ENCODE measurements around the gene MRPS11.

DNA sequence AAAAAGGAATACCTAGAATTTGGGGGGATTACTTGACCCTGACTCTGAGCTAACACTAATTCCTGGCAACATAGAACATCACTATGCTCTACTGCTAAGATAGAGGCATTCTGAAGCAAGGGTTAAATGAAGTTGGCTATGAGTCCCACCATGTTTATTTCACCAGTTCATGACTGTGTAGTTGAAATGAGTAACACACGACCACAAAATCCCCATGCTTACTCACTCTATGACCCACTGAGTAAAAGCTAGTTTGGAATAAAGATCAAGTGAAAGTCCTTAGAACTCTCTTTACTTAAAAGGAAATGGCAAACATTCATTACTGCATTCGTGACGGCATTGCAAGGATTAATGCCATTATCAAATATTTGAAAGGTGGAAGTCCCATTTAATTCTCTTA is 47.7 kb upstream of the MRPS11 start:
- TF ChIP-seq, protein P1, sequence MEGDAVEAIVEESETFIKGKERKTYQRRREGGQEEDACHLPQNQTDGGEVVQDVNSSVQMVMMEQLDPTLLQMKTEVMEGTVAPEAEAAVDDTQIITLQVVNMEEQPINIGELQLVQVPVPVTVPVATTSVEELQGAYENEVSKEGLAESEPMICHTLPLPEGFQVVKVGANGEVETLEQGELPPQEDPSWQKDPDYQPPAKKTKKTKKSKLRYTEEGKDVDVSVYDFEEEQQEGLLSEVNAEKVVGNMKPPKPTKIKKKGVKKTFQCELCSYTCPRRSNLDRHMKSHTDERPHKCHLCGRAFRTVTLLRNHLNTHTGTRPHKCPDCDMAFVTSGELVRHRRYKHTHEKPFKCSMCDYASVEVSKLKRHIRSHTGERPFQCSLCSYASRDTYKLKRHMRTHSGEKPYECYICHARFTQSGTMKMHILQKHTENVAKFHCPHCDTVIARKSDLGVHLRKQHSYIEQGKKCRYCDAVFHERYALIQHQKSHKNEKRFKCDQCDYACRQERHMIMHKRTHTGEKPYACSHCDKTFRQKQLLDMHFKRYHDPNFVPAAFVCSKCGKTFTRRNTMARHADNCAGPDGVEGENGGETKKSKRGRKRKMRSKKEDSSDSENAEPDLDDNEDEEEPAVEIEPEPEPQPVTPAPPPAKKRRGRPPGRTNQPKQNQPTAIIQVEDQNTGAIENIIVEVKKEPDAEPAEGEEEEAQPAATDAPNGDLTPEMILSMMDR (IDR thresholded peaks at IDR 0.05; ENCODE audit: poor library complexity), result no peak
- no peak for TF ChIP-seq EZH2 (IDR thresholded peaks at IDR 0.05; ENCODE audit: borderline replicate concordance)
